Loucy (cell line): ENCODE results near the gene DSCAML1.

Experiments used
- EZH2phosphoT487 ChIP-seq: fragments of 200-600 bp; IDR thresholded peaks from 2 replicates; pipeline ENCODE4 v1.6.1; 2018; ENCODE audit warnings: antibody characterized with exemption, mild to moderate bottlenecking, moderate library complexity, borderline replicate concordance
- TF ChIP-seq, protein P1 (sequence below): fragments of 200-600 bp; sonication (generic); conservative IDR thresholded peaks from 2 replicates; pipeline ENCODE4 v1.5.1; 2014; ENCODE audit warnings: mild to moderate bottlenecking, antibody characterized with exemption, low read length

DNA sequence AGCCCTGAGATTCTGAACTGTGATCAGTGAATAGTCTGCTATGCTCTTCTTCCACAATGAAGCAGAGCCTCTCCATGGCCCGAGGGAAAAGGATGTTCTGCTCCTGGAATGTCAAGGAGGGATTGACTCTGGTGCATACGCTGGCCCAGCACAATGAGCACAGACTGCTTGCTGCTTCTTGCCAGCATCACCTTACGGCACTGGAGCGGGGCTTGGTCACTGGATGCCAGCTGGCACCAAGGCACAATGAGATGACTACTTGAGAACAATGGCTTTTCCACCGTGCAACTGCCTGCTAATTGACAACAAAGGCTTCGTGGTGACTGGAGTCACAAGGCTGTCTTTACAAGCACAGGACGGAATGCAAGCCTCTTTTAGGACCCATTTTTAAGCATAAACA, 139.2 kb downstream of the DSCAML1 start:
- no peak for TF ChIP-seq EZH2phosphoT487
- TF ChIP-seq, protein P1, sequence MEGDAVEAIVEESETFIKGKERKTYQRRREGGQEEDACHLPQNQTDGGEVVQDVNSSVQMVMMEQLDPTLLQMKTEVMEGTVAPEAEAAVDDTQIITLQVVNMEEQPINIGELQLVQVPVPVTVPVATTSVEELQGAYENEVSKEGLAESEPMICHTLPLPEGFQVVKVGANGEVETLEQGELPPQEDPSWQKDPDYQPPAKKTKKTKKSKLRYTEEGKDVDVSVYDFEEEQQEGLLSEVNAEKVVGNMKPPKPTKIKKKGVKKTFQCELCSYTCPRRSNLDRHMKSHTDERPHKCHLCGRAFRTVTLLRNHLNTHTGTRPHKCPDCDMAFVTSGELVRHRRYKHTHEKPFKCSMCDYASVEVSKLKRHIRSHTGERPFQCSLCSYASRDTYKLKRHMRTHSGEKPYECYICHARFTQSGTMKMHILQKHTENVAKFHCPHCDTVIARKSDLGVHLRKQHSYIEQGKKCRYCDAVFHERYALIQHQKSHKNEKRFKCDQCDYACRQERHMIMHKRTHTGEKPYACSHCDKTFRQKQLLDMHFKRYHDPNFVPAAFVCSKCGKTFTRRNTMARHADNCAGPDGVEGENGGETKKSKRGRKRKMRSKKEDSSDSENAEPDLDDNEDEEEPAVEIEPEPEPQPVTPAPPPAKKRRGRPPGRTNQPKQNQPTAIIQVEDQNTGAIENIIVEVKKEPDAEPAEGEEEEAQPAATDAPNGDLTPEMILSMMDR, result no peak
